Measurements from ENCODE around the gene LRRC4B.

DNA sequence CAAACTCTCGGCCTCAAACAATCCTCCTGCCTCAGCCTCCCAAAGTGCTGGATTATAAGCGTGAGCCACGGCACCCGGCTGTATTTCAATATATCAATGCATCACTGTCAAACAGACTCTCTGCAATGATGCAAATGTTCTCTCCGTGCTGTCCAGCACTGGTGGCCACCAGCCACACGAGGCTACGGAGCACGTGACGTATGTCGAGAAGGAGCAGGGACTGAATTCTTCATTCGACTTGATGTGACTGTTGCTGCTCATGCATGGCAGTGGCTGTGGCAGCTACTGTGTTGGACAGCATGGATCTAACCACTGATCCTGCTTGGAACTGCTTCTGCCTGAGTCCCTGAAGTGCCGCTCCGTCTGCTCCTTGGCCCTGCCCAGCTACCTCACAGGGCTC, 9.8 kb downstream of the LRRC4B start:
- no peak for TF ChIP-seq CTCF (IDR thresholded peaks at IDR 0.05)
- no peak for TF ChIP-seq POLR2A (IDR thresholded peaks at IDR 0.05)
- no peak for TF ChIP-seq EP300 (IDR thresholded peaks at IDR 0.05)
